PC-3 (cell line): ENCODE measurements around the gene TANC1. TPM values are rescaled to one million over a fixed set of nuclear protein-coding genes. Genes with fewer than 3 reads are reported as not detected.

Experiments used
- ATAC-seq: fragments of 200-7000 bp; cut with Tn5 transposase; 2 replicates; pipeline ENCODE4 v1.9.1; 2020; ENCODE audit warnings: mild to moderate bottlenecking, moderate library complexity
- BruUV-seq: library from RNA; stranded (reverse); fragments of 400-500 nt; replicated peaks from 2 replicates; lab custom pipeline; 2021; lab: Mats Ljungman, UMichigan
- CTCF ChIA-PET: fragments of 300-600 bp; sonication (Branson Sonifier 250); formaldehyde crosslinking; loops from one replicate; lab custom pipeline; 2022; ENCODE audit warnings: antibody characterized with exemption; lab: Charles Lee
- POLR2A ChIA-PET: fragments of 300-600 bp; sonication (Branson Sonifier 250); formaldehyde crosslinking; loops from one replicate; lab custom pipeline; 2022; ENCODE audit warnings: antibody characterized with exemption; ENCODE audit not compliant: unreplicated experiment; lab: Charles Lee
- DNase-seq: peaks from one replicate; pipeline ENCODE4 v3.0.0-alpha.2; 2015
- H2AFZ ChIP-seq: fragments of 300-600 bp; sonication (generic); 2 replicates; pipeline ENCODE4 v1.6.0; 2016; ENCODE audit warnings: antibody characterized with exemption, low read length
- H3F3A ChIP-seq: fragments of 300-600 bp; sonication (generic); one replicate; pipeline ENCODE4 v1.6.0; 2017; ENCODE audit warnings: antibody characterized with exemption, low read length, control low read depth, mild to moderate bottlenecking; ENCODE audit not compliant: unreplicated experiment
- H3K27ac ChIP-seq: fragments of 300-600 bp; sonication (generic); 2 replicates; pipeline ENCODE4 v1.5.1; 2016; ENCODE audit warnings: mild to moderate bottlenecking, low read length
- H3K27me3 ChIP-seq: fragments of 300-600 bp; sonication (generic); 2 replicates; pipeline ENCODE4 v1.6.1; 2016; ENCODE audit warnings: low read length, mixed read lengths
- H3K36me3 ChIP-seq: fragments of 300-600 bp; sonication (generic); 2 replicates; pipeline ENCODE4 v1.6.1; 2016; ENCODE audit warnings: low read depth, mixed run types, low read length, mixed read lengths
- H3K4me1 ChIP-seq: fragments of 300-600 bp; sonication (generic); 2 replicates; pipeline ENCODE4 v1.5.1; 2016; ENCODE audit warnings: low read length; ENCODE audit not compliant: insufficient read depth
- H3K4me2 ChIP-seq: fragments of 300-600 bp; sonication (generic); 2 replicates; pipeline ENCODE4 v1.6.0; 2016; ENCODE audit warnings: low read length
- H3K4me3 ChIP-seq: fragments of 300-600 bp; sonication (generic); 2 replicates; pipeline ENCODE4 v1.5.1; 2016; ENCODE audit warnings: mild to moderate bottlenecking, low read length, mixed read lengths
- H3K79me2 ChIP-seq: fragments of 300-600 bp; sonication (generic); 2 replicates; pipeline ENCODE4 v1.6.1; 2017; ENCODE audit warnings: low read length, mixed read lengths
- H3K9ac ChIP-seq: fragments of 300-600 bp; sonication (generic); 2 replicates; pipeline ENCODE4 v1.6.0; 2016; ENCODE audit warnings: mild to moderate bottlenecking, low read length
- H3K9me2 ChIP-seq: fragments of 300-600 bp; sonication (generic); replicated peaks from 2 replicates; pipeline ENCODE4 v1.6.1; 2016; ENCODE audit warnings: mixed run types, low read length, mixed read lengths
- H3K9me3 ChIP-seq: fragments of 300-600 bp; sonication (generic); 2 replicates; pipeline ENCODE4 v1.6.1; 2016; ENCODE audit warnings: low read length, mixed read lengths
- H4K20me1 ChIP-seq: fragments of 300-600 bp; sonication (generic); 2 replicates; pipeline ENCODE4 v1.6.1; 2016; ENCODE audit warnings: low read length, mixed read lengths
- EZH2 ChIP-seq: fragments of 300-600 bp; sonication (generic); IDR thresholded peaks from one replicate; pipeline ENCODE4 v1.6.1; 2017; ENCODE audit warnings: antibody characterized with exemption, mild to moderate bottlenecking, low read length; ENCODE audit not compliant: unreplicated experiment
- EZH2phosphoT487 ChIP-seq: fragments of 300-600 bp; sonication (generic); IDR thresholded peaks from 2 replicates; pipeline ENCODE4 v1.6.1; 2018; ENCODE audit warnings: mild to moderate bottlenecking, antibody characterized with exemption, low read length, borderline replicate concordance
- intact Hi-C: fragments of 100-400 bp; cut with micrococcal nuclease; formaldehyde crosslinking; loops from 2 replicates; pipeline ENCODE4 v1.9.0; 2023
- total RNA-seq: library from RNA; depleted of rRNA; stranded (reverse); fragments of >200 nt; gene quantifications from 2 replicates; pipeline ENCODE4 v1.2.3, GENCODE V29; 2014
- TF ChIP-seq, protein P1 (sequence below): fragments of 300-600 bp; sonication (generic); conservative IDR thresholded peaks from 2 replicates; pipeline ENCODE4 v1.5.1; 2017; ENCODE audit warnings: antibody characterized with exemption, low read depth, mild to moderate bottlenecking, low read length

Gene TANC1
- total RNA-seq, 1 experiment from 2014 or later, result 17.6 TPM

DNA sequence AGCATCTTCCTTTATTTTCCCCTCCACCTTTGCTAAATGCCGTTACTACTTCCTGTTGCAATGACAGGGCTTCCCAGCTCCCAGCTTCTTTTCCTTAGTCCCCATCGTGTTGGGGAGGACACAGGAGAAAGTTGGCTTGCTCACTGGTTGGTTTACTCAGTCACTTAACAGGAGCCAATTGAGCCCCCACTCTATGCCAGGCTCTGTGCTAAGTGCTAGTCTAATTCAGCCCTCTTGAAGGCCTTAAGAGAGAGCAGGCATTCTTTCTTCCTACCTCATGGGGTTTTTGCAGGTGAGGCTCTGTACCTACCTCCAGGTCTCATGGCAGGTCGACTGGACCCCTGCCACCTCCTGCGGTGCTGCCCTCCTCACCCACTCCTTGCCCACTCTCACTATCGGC, 20.1 kb downstream of the TANC1 start:
- no peak overlapping the region for H3K27ac ChIP-seq
- H3K9ac ChIP-seq, result no peak overlapping the region
- H3K9me2 ChIP-seq, result no peaks in the 10 kb centered on the region
- H4K20me1 ChIP-seq, result peaks cover 10% of the 10 kb centered on the region; the same call in 1 of the 2 replicates
- peaks cover 53% of the 10 kb centered on the region for H3K4me1 ChIP-seq
- intact Hi-C loops, result no loop called here
- no TSS peak for BruUV-seq
- no peak overlapping the region for H2AFZ ChIP-seq
- TF ChIP-seq, protein P1, sequence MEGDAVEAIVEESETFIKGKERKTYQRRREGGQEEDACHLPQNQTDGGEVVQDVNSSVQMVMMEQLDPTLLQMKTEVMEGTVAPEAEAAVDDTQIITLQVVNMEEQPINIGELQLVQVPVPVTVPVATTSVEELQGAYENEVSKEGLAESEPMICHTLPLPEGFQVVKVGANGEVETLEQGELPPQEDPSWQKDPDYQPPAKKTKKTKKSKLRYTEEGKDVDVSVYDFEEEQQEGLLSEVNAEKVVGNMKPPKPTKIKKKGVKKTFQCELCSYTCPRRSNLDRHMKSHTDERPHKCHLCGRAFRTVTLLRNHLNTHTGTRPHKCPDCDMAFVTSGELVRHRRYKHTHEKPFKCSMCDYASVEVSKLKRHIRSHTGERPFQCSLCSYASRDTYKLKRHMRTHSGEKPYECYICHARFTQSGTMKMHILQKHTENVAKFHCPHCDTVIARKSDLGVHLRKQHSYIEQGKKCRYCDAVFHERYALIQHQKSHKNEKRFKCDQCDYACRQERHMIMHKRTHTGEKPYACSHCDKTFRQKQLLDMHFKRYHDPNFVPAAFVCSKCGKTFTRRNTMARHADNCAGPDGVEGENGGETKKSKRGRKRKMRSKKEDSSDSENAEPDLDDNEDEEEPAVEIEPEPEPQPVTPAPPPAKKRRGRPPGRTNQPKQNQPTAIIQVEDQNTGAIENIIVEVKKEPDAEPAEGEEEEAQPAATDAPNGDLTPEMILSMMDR, result no peak
- no peak for TF ChIP-seq EZH2phosphoT487
- TF ChIP-seq EZH2, result no peak
- no peak overlapping the region for H3K4me2 ChIP-seq
- H3K9me3 ChIP-seq, result no peaks in the 10 kb centered on the region
- no peaks in the 10 kb centered on the region for H3K27me3 ChIP-seq
- DNase-seq, result no peak
- no peaks in the 10 kb centered on the region for H3F3A ChIP-seq
- H3K4me3 ChIP-seq, result no peak overlapping the region
- H3K79me2 ChIP-seq, result peaks cover 94% of the 10 kb centered on the region
- ATAC-seq, result no peak
- no peaks in the 10 kb centered on the region for H3K36me3 ChIP-seq
- ChIA-PET CTCF (no interaction called here), POLR2A (no interaction called here)

DNA sequence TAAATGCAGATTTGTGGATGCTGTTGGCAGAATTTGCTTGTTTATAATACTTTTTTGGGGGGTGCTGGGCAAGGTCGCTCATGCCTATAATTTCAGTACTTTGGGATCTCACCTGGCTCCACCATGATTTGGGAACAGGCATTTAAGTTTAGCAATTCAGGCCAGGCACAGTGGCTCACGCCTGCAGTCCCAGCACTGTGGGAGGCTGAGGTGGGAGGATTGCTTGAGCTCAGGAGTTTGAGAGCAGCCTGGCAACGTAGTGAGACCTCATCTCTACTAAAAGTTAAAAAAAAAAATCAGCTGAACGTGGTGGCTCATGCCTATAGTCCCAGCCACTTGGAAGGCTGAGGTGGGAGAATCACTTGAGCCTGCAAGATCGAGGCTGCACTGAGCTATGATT, 20.7 kb downstream of the TANC1 start:
- CTCF ChIA-PET, result no interaction called here
- H3K4me2 ChIP-seq, result no peak overlapping the region

More for the DNA sequence above, 20.7 kb downstream of the TANC1 start:
- no peak for ATAC-seq
- no peak for TF ChIP-seq EZH2
- no peak for TF ChIP-seq EZH2phosphoT487
- TF ChIP-seq, protein P1, result no peak
- no peaks in the 10 kb centered on the region for H3K36me3 ChIP-seq
- H4K20me1 ChIP-seq, result 0 out of 2 replicates have a peak, but pooled peaks cover 3% of the 10 kb centered on the region
- no peaks in the 10 kb centered on the region for H3K27me3 ChIP-seq
- H3K9me3 ChIP-seq, result no peaks in the 10 kb centered on the region
- H3K9me2 ChIP-seq, result no peaks in the 10 kb centered on the region
- no peak overlapping the region for H3K27ac ChIP-seq
- H3K79me2 ChIP-seq, result peaks cover 94% of the 10 kb centered on the region
- intact Hi-C loops, result no loop called here
- POLR2A ChIA-PET, result no interaction called here
- DNase-seq, result no peak
- peaks cover 60% of the 10 kb centered on the region for H3K4me1 ChIP-seq
- no peaks in the 10 kb centered on the region for H3F3A ChIP-seq
- no peak overlapping the region for H3K9ac ChIP-seq
- H2AFZ ChIP-seq, result no peak overlapping the region
- BruUV-seq, result no TSS peak
- no peak overlapping the region for H3K4me3 ChIP-seq
